AG10803 (cell line): Measurements from ENCODE around the gene MCMBP.

ENCODE experiments used
- DNase-seq: peaks from one replicate; pipeline ENCODE4 v3.0.0; 2010; ENCODE audit warnings: low read depth
- H3K4me3 ChIP-seq: 2 replicates; pipeline ENCODE4 v1.5.1; 2011; ENCODE audit warnings: mild to moderate bottlenecking, low read length, control low read depth
- TF ChIP-seq, protein P1 (sequence below): conservative IDR thresholded peaks from 2 replicates; pipeline ENCODE4 v1.5.1; 2011; ENCODE audit warnings: mild to moderate bottlenecking, low read length, control low read depth, inconsistent platforms

MCMBP gene

GRCh38 chr10:119845656-119846055 is 27.0 kb downstream of the MCMBP start:
- TF ChIP-seq, protein P1, sequence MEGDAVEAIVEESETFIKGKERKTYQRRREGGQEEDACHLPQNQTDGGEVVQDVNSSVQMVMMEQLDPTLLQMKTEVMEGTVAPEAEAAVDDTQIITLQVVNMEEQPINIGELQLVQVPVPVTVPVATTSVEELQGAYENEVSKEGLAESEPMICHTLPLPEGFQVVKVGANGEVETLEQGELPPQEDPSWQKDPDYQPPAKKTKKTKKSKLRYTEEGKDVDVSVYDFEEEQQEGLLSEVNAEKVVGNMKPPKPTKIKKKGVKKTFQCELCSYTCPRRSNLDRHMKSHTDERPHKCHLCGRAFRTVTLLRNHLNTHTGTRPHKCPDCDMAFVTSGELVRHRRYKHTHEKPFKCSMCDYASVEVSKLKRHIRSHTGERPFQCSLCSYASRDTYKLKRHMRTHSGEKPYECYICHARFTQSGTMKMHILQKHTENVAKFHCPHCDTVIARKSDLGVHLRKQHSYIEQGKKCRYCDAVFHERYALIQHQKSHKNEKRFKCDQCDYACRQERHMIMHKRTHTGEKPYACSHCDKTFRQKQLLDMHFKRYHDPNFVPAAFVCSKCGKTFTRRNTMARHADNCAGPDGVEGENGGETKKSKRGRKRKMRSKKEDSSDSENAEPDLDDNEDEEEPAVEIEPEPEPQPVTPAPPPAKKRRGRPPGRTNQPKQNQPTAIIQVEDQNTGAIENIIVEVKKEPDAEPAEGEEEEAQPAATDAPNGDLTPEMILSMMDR, result no peak
- DNase-seq, result no peak
- no peak overlapping the region for H3K4me3 ChIP-seq

DNA sequence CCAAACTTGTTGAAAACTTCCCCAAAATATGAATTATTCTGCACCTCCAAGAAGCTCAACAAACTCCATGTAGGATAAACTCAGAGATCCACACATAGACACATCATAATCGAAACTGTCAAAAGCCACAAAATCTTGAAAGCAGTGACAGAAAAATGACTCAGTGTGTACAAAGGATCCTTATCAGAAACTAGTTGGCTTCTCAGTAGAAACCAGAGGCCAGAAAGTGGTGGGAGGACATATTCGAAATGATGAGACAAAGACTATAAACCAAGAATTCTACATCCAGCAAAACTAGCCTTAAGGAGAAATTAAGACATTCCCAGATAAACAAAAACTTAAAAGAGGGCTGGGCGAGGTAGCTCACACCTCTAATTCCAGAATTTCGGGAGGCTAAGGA is 38.5 kb downstream of the MCMBP start:
- DNase-seq, result no peak
- TF ChIP-seq, protein P1, result no peak
- no peak overlapping the region for H3K4me3 ChIP-seq

- TF ChIP-seq, protein P1, result no peak
- DNase-seq, result no peak
- H3K4me3 ChIP-seq, result no peak overlapping the region
These were observed 39.7 kb downstream of the MCMBP start for GRCh38 chr10:119832951-119833350.

DNA sequence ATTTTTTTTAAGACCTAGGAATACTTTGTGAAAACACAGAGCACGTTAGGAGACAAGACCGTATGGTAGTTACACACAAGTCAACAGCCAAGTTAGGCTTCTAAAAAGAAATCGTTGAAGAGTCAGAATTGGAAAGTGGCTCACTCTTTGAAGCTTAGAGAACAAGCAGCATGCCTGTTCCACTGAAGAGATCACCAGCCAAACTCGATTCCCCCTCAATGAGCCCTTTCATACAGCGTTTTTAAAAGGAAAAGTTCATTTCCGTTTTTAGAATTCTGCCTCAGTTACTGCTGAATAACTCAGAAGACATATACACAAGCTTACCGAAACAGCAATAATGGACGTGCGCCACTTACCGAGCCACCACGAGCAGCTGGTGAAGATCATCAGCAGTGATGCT is 41.0 kb downstream of the MCMBP start:
- DNase-seq, result no peak
- TF ChIP-seq, protein P1, result no peak
- H3K4me3 ChIP-seq, result no peak overlapping the region

DNA sequence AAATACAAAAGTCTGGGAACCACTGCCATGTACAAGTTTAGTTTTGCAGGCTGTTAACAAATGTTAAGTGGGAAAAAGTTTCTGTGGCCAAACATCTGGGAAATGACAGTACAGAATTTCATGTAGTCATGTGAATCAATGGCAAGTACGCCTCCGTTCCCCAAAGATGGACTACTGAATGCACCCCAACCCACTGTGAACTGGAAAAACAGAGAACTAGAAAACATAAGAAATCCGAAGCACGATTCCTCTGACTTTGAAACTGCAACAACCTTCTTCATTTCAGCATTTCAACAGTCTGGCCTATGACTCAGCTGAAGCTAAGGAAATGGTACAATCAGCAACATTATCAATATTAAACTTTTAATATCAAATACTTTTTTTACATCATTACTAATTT is 41.8 kb downstream of the MCMBP start:
- DNase-seq, result no peak
- H3K4me3 ChIP-seq, result no peak overlapping the region
- TF ChIP-seq, protein P1, result no peak

GRCh38 chr10:119829429-119829828 is 43.2 kb downstream of the MCMBP start:
- DNase-seq, result no peak
- TF ChIP-seq, protein P1, result no peak
- H3K4me3 ChIP-seq, result no peak overlapping the region

- TF ChIP-seq, protein P1, result no peak
- DNase-seq, result no peak
- no peak overlapping the region for H3K4me3 ChIP-seq
These were observed 45.2 kb downstream of the MCMBP start for GRCh38 chr10:119827430-119827829.
